Kidney glomerular epithelial cell (primary cell): ENCODE results near the gene OFD1.
"Not testable (repeated sequence)": the region's sequence is repeated elsewhere in the genome, so short reads cannot be mapped to it uniquely, and the experiment has no call there.

Source experiments
- DNase-seq: peaks from one replicate; lab custom pipeline; 2025; lab: John Stamatoyannopoulos, UW

Gene OFD1

DNA sequence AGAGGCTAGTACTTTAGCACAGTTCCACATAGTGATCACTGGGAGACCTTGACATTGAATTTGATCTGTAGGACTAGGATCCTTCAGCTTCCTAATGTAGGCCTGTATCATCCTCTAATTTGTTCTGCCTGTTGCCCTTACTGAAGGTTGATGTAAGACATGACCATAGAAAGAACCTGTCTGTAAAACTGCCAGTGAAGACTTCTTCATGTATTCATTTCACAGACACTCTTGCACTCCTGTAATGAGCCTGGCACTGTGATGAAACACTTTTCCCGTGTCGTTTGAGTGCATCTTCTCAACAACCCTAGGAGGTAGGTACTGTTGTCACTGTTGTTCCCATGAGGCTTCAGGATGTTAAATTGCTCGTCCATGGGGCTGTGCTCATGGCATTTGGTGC lies 31.0 kb upstream of the OFD1 start:
- DNase-seq, result no peak

DNA sequence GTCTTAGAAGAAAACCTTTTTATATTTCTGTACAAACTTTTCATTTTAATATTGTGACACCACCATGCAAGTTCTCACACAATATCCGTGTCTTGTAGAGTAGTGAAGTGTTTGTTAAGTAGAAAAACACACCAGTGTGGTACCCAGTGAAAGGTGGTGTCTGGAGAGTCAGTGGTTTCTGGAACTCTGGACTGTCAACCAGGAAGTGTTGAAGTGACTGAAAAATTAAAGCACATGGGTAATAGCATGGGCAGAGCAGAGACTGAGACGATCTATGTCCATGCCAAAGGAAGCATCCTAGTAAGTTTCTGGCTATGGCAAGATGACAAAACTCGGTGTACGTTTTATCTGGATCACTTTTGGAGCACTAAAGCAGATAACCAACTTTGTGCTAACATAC lies 23.4 kb upstream of the OFD1 start:
- DNase-seq, result no peak

DNA sequence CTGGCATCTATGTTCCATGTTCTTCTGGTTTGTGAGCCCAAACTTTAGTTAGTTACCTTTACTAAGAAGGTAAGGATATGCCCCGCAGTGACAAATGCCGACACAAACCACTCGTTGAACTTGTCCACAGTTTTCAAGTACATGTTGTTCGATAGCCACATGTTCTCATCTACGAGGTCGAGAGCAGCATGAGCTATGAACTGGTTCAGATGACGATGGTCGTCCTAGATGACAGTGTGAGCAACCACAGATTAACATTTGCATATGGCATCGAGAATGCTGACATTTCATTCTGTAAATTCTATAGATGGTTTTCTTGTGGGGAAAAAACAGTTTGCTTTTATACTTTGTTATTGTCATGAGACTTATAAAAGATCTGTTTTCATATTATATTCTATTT lies 18.1 kb upstream of the OFD1 start:
- no peak for DNase-seq

DNA sequence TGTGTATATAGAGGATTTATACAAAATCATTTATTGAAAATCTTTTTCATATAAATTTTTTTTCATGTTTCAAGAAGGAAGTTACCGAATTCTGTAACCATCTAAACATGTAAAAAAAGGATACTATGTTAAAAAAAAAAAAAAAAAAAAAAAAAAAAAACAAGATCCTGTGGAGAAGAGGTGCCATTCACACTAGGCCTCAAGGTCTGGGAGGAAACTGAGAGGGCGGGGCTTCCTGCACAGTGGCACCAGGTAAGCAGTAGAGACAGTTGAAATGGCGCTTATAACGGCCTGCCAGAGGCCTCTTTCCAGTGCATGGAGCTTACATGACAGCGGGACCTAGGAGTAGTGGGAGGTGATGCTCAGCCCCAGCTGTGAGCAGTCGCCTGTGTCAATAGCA lies 17.6 kb upstream of the OFD1 start:
- no peak for DNase-seq

DNA sequence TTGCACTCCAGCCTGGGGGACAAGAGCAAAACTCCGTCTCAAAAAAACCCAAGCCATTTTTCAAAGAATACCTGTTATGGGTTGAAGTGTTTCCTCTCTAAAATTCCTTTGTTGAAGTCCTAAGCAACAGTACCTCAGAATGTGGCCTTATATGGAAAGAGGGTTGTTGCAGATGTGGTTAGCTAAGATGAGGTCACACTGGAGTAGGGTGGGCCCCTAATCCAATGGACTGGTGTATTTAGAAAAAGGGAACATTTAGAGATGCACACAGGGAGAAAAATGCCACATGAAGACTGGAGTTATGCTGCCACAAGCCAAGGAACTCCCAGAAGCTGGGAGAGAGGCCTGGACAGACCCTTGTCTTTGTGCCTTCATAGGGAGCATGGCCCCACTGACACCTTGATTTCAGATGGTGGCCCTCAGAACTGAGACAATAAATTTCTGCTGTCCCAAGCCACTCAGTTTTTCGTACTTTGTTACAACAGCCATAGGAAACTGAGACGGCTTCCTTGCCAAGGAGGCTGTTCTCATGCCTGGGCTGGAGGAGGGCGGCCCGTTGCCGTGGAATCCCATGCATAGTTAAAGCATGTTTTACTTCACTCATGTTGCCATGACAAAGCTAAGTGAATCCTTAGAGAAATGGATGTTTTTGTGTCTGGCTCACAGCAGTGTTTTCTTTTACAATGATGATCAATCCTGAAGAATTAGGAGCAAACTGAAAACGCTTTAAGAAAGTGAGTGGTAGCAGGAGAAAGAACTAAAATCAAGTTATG lies 16.7 kb upstream of the OFD1 start:
- DNase-seq, result peak; percentile 40

DNA sequence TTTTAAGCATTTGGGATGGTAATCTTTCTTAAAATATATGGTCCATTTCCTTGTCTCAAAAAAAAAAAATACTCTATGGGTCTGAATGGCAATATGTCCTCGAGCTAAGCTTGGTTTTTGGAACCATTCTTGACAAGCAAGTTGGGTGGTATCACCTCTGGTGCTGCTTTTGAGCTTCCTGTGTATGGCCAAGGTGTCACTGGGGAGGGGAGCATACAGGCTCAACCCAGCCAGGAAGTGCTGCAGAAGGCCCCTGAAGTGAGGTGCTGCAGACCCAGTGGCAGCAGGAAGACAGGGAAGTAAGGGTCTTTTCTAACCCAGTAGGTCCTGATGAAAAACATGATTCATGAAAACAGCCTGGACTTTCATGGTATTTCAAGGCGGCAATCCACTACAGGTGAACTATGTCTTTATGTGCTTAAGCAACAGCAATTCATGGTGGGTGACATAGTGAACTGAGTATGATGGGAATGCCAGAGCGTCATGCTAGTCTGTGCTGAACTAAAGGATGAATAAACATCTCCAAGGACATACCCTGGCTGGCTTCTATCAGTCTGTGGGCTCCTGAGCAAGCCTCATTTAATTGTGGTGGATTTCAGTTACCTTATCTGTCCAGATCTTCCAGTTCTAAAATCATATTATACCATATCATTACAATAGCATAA lies 15.2 kb upstream of the OFD1 start:
- peak; percentile 28 for DNase-seq

DNA sequence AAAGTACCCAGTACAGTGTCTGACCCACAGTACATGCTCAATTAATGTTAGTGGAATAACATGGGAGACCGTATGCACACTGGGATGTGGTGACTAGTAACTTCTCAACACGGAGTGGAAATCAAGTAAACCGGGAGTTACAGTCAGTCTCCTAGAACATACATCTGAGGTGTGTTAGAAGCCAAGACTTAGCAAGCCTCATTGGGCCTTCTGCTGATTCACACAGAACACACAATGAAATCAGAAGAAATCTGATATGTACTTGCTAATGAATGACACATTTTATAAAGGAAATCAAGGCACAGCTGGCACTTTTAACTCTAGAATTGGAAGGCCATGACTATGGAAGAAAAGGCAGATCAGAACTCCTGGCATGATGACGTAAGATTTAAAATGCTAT lies 13.2 kb upstream of the OFD1 start:
- DNase-seq, result no peak

DNA sequence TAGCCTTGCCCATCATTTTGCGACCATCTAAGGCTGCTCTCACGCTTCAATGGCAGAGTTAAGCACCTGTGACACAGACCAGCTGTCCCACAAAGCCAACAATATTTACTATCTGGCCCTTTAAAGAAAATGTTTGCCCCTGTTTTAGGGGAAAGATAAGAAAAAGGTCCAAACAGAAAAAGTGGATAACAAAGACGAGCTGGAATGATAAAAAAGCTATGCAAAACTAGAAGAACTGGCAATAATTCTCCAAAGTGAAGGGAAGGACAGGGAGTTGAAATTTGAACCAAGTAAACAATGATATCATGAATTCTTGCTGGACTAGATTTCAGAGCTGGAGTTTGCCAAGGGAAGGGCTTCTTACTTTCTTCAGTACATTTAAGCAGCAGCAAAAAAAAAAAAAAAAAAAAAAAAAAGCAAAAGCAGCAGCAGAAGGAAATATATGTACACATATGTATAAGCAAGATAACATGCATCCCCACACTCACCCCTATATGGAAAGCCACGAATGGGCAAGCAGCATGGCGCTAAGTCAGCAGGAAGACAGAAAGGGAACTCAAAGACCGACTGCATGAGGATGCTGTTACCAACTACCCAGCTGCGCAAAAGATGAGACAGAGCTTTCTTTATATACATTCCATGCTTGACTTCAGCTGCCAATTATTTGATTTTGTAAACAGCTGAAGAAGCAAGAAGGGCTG lies 12.6 kb upstream of the OFD1 start:
- no peak for DNase-seq

DNA sequence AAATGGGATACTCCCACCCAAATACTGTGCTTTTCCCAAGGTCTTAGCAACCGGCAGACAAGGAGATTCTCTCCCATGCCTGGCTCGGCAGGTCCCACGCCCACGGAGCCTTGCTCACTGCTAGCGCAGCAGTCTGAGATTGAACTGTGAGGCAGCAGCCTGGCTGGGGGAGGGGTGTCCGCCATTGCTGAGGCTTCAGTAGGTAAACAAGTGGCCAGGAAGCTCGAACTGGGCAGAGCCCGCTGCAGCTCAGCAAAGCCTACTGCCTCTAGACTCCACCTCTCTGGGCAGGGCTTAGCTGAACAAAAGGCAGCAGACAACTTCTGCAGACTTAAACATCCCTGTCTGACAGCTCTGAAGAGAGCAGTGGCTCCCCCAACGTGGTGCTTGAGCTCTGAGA lies 9.7 kb upstream of the OFD1 start:
- not testable (repeated sequence) for DNase-seq

DNA sequence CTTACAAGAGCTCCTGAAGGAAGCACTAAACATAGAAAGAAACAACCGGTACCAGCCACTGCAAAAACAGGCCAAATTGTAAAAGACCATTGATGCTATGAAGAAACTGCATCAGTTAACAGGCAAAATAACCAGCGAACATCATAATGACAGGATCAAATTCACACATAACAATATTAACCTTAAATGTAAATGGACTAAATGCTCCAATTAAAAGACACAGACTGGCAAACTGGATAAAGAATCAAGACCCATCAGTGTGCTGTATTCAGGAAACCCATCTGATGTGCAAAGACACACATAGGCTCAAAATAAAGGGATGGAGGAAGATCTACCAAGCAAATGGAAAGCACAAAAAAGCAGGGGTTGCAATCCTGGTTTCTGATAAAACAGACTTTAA lies 8.0 kb upstream of the OFD1 start:
- DNase-seq, result not testable (repeated sequence)

DNA sequence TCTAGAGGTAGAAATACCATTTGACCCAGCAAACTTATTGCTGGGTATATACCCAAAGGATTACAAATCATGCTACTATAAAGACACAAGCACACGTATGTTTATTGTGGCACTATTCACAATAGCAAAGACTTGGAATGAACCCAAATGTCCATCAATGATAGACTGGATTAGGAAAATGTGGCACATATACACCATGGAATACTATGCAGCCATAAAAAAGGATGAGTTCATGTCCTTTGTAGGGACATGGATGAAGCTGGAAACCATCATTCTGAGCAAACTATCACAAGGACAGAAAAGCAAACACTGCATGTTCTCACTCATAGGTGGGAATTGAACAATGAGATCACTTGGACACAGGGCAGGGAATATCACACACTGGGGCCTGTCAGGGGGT lies 4.0 kb upstream of the OFD1 start:
- not testable (repeated sequence) for DNase-seq

DNA sequence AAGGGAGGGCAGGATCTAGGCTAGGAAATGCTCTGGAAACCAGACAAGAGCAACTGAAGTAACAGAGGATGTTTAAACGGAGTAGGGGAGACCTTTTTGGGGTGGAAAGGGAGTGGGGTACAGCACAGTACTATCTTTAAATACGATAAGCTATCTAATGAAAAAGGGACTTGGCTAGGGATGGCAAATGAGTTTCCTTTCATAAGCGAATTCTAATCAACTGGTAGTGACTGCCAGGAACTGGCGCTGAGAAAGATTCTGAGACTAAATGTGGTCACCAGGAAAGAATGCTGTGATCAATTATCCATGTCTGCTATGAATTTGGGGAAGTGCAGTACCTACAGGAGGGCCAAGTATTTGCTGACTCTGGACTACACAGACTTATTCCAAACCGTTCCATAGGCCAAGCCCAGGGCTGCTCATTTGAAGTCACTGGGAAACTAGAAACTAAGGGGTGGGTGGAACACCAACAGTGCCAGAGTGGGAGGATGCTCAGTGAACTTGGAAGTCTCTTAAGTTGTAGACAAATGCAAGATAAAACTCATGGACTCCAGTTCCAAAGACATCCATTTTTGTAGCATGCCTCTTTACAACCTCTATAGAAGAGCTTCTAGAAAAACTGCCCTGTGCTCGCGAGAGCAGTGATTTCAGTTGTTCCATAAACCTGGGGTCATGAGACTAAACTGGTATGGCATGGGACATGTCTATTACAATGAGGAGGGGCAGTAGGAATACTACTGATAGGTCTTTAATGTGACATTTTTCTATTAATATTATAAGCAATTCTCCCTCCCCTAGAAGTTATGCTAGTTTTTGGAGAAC lies 2.1 kb upstream of the OFD1 start:
- peak; percentile 20 for DNase-seq

DNA sequence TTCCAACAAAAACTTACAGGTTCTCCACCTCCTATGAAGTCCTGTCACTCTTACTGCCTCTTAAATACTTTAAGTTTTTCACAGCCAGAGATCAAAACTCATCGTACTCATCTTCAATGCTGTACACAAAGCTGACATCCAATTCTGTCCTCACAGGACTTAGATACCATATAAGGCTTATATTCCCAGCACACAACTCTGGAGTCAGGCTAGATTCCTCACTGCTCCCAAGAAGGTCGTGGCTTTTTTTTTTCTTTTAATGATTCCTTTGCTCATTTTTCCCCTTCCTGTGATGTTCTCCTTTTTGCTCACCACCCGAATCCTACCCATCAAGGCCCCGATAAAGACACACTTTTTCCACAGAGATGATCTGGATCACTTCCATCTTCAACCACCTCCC lies 1.0 kb upstream of the OFD1 start:
- peak; percentile 26 for DNase-seq

DNA sequence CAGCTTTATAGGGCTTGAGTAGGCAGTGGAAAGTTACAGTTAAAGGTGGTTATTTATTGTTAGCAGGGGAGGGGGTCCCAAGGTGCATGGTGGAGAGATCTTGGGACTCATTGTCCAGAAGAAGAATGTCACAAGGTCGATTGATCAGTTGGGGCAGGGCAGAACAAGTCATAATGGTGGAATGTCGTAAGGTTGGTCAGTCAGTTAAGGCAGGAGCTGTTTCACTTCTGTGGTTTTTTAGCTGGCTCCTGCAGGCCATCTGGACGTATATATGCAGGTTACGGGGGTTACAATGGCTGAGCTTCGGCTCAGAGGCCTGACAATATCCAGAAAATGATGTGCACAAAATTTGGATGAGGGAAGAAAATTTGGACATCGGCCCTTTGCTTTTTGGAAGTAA lies 7.1 kb downstream of the OFD1 start:
- no peak for DNase-seq

DNA sequence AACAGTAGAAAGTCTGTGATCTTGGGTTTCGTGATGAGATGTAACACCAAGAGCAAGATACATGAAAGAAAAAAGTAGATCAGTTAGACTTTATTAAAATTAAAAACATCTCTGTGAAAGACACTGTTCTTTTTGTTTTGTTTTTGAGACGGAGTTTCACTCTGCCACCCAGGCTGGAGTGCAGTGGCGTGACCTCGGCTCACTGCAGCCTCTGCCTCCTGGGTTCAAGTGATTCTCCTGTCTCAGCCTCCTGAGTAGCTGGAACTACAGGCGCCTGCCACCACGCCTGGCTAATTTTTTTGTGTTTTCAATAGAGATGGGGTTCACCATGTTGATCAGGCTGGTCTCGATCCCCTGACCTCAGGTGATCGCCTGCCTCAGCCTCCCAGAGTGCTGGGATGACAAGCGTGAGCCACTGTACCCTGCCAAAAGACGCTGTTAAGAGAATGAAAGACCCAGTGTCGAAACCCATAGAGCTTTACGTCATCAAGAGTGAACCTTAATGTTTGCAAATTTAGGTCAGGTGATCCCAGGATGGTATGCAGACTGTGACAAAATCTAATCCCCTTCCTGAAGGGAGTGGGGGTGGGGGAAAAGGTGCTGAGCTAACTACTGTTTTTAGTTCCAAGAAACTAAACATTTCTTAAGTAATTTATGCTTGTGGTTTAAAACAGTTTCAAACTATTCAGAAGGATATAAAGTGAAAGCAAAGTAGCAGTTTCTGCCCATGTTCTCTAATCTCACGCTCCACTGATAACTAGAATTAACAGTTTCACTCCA lies 8.0 kb downstream of the OFD1 start:
- DNase-seq, result no peak

DNA sequence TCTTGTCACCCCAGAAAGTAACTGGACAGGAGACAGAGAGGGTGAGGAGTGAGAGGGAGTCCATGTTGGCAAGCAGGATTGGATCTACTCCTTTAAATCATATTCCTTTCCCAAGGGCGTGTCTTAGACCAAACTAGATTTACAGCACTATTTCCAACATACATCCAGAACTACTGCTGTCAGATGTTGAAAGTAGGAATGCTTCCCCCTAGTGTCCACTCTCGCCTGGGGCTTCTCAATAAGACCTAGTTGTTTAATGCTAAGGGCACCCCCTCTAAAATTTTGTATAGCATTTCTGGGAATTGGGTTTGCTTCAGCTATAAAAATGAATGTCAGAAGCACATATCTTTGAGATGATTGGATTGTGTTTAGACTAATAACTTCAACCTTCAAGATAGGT lies 13.3 kb downstream of the OFD1 start:
- peak; percentile 6 for DNase-seq

DNA sequence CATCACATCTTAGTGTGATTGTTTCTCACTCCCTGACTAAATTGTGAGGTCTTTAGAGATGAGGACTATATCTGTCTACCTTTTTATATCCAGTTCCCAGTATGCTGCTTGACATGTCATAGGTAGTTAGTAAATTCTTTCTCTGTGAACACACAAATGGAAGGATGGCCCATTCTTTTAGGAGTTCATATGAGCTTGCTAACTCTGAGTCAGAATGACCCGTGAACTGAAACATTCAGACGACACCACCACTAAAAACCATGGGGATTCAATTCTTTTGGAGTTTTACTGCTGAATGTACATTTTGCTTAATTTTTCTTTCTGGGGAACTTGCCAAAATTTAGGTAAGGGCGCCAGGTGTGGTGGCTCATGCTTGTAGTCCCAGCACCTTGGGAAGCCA lies 13.9 kb downstream of the OFD1 start:
- no peak for DNase-seq

DNA sequence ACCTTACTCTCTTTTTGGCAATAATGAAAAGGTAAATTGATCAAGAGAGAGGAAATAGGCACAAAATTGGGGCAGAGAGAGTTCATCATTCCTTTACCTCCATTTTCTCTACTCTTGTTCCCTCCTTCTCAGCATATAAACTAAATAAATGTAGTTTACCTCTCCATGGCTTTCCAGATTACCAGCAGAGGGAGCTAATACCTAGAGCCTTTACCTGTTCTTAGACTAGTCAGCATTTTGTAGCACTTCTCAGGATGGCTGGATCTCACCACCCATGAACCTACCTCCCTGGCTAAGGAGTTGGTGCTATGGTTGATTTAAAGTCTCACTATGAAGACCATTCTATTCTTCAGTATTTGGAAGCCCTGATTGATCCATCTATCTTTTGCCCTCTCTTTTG lies 15.7 kb downstream of the OFD1 start:
- DNase-seq, result no peak

DNA sequence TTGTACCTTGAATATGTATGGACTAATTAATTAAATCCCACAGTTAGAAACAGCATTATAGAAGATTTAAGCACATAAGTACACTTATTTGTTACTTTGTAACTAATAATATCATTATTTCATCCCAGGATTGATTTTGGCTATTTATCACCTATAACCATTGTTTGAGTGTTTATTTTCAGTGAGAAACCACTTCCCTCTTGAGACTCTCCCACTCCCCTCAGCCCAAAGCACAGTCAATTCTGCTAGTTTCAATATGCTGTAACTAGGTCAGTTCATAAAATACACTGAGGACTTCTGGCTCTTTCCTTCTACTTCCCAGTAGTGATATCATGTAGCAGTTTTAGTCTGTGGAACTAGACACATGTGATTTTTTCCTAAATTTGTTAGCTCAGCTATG lies 16.3 kb downstream of the OFD1 start:
- no peak for DNase-seq

DNA sequence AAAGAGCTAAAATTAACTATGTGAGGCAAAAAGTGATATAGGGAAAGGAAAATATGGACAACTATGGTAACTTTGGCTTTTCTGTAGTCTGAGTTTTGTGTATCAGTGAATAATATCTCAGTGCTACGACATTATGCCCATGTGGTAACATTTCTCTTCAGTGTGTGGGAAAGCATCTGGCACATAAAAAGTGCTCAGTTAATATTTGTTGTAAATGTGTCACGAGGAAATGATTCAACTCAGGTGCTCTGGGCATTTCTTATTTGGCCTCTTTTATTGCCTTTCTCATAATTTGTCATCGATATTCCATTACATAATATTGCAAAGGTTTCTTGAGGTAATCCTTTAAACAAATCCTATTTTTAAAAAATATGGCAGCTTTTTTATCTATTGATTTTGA lies 17.6 kb downstream of the OFD1 start:
- no peak for DNase-seq

DNA sequence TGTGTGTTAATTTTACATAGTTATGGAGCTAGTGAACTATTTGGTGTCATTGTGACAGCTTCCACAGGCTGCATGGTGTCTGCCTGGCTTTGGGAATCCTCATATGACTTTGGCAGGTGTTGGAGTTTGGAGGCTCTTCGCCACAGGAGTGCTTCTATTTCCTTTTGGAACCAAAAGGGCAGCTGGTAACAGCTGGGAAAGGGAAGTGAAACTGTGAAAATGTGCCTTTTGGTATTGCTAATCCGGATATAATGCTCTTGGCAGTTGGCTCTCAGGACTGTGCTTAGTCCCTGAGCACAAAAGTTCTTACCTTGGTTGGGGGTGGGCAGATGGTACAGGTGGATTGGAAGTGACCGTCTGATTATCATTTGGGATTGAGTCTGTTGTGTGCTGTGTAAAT lies 18.1 kb downstream of the OFD1 start:
- no peak for DNase-seq

DNA sequence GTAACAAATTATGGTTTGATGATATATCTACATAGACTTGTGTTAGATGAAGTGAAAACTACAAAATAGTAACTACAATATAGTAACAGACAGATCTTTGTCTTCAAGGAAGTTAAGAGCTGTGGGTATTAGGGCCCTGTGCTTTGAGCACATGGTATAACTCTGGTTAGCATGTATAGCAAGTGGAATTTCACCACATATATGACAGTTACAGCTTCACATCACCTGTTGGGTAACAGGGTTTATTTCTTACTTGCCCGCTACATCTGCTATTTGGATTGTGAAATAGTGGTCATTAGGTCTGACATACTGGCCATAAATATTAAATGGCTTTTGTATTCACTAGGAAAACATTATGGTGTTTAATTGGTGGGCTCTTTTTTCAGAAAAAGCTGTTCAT lies 20.2 kb downstream of the OFD1 start:
- DNase-seq, result no peak
